SW 1271 (cell line): ENCODE measurements around the gene WT1.

Experiments
- DNase-seq, 2 experiments: peaks; one replicate each; lab custom pipeline; 2025; lab: John Stamatoyannopoulos, UW

Gene WT1

DNA sequence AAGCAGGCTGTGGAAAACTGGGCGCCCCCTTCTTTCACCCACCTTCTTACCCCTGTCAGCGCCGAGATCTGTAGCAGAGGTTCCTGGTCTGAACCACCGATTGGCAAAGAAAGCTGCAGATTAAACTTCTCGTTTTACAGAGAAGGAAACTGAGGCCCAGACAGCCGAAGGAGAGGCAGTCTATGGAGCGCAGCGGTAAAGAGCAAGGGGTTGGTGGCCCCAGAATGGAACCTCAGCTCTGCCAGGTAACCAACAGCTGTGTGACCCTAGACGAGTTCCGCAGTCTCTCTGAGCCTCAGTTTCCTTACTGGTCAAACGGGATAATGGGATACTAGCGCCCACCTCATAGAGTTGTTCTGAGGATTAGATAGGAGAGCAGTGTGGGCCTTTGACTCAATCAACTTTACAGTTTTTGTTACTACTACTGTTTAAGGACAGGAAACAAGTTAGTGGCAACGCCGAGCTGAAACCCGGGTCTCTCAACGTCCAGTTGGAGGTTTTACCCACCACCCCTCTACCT is 3.1 kb upstream of the WT1 start:
- no peak for DNase-seq

DNA sequence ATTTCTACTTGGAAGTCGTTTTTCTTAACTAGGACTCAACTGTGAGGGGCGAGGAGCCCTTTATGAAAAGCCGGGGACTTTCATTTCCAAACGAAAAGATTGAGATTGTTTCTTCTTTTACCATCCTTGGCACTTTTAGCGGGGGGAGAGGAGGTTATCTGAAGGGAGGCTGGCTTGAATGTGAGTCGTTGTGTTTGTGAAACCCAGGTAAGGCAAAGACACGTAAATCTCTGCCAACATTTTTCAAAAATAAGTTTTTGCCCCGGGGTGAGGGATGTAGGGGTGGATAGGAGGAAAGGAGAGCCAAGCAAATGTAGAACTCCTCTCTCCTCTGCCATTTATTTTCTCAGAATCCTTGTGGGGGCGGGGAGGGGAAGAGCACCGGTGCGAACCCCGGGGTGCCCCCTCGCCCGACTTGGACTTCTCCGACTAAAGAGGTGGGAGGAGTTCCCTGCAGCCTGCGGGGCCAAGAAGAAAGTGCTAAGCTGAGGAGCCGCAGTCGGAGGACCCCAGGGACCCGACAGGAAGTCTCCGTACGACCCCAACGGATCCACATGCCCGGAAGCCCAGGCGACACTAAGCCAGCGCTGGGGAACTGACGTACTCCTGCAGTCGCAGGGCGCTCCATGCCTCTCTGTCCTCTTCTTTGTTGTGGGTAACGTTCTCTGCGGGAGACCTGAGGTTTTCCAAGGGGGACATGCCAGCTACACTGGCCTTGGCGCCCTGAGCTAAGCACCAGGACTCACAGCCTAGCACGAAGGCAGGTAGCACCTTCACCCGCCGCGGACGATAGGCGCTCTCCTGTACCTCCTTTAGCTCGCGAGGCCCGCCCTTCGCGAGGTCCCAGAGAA is 2.4 kb upstream of the WT1 start:
- DNase-seq = no peak

DNA sequence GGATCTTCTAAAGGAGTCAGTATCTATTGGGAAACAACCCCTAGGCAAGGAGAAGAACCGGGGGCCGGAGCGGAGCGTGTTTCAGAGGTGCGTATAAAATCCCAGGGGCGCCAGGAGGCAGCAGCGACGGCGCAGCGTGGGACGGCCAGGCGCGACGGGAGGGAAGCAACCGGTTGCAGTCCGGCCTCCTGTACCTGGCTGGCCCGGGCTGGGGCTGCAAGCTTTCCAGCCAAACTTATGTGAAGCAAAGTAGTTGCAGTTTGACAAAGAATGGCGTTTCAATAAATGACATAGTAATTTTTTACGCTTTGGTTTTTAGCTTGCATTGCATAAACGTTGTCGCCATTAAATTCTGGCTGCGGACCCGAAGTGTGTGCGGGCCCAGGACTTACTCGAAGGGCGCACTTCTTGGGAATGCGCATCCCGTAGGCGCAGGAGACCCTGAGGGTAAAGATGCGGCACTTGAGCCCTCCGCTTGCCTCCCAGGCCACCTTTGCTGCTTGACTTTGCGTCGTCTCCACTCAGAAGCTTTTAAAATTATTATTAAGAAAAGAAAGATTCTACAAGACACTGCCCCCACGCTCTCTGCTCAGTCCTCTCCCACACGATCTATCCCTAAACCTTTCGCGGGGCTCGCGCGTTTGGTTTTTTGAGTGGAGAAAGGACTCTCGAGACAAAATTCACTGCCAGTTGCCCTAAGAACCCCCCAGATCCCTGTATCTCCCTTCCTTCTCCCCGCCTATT is 1.6 kb upstream of the WT1 start:
- DNase-seq = no peak

DNA sequence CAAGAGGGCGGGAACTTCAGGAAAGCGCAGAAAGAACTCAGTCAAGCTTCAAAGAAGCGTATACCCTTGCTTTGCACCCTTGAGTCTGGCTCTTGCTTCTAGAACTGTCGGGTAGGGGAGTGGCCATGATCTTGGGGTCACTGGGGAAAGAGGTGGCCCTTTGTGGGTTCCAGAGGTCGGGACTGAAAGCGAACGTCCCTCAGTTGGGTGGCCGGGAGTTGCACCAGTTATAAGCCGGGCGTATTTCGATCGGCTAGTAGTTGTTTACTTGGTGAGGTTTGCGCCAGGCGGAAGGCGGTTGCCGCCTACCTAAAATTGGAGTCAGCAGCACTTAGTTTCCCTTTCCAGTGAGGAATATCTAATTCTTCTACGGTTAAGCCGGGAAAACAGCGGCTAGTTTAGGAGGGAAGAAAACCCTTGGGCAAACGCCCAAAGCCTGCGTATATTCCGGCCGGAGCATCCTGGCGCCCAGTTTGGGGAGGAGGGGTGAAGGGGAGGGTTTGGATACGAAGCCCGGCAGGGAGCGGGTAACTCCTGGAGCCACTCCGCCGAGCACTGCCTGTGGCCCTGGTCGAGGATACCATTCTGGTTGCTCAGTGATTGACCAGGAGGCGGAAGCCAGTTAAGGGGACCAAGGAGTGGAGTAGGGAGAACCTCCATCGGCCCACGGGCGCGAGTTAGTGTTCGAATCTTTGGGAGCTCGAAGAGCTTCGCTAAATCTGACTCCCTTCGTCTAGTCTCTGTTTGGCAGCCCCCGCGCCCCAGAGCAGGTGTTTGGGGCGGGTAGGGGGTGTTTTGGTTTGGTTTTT is 807 bp upstream of the WT1 start:
- no peak for DNase-seq

DNA sequence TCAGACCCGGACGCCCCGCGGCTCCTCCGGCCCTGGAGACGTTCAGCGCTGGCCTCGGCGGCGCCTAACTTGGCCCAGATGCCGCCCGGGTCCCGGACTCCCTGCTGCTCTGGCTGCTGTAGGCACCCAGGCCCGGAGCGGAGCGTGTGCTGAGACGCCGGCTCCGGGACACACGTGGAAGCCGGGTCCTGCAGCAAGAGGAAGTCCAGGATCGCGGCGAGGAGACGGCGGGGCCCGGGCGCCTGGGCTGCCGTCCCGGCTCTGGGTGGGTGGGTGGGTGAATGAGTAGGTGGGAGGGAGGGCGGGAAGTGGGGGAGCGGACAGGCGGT is 223 bp downstream of the WT1 start:
- DNase-seq = no peak

DNA sequence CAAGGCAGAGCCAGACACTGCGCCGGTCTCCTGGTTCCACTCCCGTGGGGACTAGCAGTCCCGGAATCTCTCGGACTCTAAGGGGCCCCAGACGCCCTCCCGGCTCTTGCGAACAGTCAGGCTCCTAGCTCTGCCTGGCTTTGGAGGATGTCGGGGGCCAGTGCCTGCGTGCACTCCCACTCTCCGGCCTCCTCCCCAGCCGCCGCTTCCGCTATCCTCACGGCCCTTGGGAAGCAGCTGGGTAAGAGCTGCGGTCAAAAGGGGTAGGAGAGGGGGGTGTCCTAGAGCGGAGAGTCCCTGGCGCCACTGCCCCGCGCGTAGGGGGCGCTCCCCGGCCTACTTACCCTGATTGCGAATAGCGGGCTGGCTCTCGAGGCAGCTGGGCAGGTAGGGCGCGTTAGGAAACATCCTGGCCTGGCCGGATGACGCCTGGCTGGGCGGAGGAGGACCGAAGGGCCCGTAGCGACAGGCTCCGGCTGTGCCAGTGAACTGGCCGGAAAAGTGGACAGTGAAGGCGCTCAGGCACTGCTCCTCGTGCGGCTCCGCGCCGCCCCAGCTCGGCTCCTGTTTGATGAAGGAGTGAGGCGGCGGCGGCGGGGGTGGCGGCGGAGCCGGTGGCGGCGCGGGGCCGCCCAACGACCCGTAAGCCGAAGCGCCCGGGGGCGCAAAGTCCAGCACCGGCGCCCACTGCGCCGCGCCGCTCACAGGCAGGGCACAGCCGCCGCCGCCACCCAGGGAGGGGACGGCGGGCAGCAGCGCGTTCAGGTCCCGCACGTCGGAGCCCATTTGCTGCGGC is 785 bp downstream of the WT1 start:
- DNase-seq = peak in 1 of 2 experiments; percentile 72

DNA sequence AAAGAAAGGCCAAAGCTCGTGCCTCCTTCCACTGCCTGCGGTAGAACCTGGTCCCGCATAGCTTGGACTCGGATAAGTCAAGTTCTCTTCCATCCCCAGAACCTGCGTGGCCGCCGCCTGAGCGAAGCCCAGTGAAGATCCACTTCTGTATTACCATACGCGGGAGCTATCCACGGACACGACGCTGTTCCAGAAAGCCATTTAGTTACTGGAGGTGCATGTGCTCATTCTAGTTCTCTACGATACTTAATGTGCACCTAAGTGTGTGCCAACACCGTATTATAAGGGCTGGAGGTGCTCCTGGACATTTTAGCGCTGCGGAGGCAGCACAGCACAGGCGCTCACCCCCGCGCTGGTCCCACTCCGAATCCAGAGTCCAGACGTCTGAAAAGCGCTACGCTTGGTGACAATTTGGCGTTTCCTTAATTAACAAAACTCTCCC is 1.4 kb downstream of the WT1 start:
- DNase-seq = no peak

DNA sequence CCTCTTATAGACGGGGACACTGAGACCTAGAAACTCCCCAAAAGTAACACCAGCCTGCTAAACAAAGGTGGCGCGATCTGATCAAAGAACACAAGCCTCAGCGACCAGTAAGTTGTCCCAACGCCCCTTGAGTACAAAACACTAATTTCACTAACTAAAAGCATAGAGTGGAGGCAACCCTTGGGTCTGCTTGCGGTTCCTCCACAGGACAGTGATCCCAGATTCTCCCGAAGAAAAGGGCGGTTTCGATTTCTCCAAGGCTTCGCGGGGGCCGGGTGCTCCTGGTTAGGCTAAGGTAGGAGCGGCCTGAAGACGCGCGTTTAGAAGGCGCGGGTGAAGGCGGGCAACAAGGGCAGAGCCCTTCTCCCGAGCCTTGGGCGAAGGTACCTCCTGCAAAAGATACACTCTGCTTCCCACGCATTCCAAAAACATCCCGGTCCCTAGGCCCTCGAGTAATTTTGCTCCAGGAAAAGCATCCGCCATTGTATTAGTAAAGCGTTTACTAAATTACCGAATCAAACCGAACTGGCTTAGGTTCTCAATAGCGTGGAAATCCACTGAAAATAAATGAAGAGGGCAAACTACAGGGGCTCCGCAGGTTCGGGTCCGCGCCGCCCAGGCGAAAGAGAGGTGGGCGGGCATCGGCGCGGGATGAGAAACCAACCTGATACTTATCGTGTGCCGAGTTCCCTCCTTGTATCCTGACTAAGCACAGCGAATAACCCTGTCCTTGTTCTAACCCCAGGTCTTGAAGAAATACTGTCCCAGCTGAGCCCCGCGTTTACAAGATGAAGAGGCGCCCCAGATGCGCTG is 2.0 kb downstream of the WT1 start:
- no peak for DNase-seq

DNA sequence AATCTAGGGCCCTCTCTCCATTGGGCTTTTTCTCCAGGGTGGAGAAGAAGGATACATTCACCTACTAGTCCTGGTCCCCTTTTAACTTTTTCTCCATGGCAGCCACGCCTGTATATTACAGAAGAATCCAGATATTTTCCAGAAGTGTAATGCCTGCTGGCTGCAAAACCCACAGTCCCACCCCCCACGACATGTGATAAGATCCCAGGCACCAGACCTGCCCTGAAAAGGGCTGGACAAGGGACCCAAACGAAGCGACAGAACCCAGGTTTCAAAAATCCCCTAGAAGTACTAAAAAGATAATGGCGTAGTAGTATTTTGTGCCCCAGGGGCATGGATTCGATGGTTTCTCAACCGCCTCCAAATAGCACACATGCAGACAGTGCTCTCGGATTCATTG is 2.8 kb downstream of the WT1 start:
- no peak for DNase-seq

DNA sequence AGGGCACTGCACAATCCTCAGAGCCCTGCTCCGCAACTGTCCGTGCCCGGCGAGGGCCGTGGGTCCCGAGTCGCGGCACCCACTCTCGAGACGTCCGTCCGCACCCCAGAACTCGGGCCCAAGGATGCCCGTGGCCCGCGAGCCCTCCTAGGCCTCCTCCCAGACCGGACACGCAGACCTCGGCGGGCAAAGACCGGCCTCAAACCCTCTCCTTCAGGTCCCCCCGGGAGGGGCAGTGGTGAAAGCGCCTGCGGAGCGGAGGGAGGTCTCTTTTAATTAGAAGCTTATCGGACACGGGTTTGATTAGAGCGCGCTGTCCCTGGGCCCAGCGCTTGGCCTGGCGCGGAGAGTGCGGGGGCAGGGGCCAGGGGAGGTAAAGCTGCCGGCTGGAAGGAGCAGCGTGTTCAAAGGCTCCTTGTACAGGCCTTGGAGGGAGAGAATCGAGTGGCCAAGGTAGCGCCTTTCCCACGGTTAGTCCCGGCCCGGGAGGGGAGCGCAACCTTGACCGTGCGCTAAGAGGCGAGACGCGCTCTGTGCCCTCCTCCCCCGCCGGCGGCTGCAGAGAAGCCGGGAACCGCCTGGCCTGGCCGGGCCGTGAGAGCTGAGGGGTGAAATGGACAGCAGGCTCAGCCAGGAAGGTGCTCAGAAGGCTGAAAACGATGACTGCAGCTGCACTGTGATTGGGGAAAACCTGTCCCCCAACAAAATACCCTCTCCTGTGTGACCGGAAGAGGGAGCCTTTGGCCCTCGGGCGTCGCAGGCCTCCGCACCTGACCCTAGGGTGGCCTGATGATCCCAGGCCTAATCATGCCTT is 4.6 kb downstream of the WT1 start:
- no peak for DNase-seq

DNA sequence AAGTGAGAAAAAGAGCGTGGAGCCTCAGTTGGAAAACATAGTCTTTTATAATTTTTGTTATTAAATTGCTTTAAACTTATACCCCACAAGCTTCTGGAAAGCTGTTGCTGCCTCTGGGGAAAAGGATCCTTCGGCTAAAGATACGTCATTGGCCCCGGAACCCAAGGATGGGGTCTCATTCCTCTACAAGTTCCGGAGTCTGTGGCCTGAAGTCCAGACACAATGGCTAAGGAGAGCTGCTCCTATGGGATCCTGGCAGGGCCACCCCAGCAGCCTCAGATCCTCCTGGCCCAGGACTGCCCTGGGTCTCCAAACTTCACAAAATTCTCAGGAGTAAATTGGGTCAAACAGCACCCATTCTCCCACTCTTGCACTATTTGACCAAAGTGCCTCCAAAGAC is 5.9 kb downstream of the WT1 start:
- no peak for DNase-seq

DNA sequence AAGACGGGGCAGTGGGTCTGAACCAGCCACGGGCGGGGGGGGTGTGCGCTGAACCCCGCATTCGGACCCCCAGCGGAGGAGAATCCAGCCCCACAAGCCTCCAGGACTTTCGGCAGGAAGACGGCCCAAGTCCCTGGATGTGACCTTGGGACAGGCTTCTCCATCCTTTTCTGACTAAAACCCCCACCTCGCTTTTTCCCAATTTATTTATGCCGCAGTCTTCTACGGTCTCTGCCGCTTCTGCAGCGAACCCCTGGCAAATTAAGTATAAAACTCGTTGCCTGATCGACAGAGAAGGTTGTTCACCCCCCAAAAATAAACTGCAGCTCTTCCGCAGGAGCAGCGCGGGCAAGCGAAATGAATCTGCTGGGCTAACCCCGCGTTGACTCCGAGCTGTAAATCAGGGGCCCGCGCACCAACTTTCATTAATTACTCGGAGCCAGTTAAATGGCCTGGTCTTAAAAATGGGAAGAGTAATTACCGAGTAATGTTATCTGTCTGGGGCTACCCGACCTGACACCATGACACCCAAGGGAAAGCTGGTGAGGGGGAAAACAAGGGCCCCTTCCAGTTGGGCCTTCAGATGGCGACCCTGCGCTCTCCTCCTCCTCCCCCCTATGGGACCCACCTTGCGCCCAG is 6.6 kb downstream of the WT1 start:
- DNase-seq = no peak

DNA sequence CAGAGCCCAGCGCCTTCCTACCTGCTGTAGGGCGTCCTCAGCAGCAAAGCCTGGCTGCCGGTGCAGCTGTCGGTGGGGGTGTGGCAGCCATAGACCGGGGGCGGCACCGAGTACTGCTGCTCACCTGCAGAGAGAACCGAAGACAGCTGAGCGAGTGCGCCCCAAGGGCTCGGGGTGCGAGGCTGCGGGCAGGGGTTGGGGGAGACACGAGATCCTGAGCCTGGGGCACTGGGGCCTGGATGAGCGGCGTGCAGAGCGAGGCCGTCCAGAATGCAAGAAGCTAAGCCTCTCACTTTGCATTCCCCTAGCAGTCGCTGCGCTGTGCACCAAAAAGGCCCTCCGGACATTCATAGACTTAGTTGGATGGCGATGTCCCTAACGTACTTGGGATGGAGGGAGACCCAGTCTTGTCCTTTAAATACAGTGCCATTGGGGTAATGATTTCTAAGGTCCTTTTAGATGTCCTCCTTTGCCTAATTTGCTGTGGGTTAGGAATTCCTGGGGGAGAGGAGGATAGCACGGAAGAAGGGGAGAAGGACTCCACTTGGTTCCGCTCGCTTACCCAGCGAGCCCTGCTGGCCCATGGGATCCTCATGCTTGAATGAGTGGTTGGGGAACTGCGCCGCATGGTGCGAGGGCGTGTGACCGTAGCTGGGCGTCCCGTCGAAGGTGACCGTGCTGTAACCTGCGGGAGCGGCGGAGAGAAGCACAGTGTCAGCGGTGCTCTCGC is 7.2 kb downstream of the WT1 start:
- no peak for DNase-seq

DNA sequence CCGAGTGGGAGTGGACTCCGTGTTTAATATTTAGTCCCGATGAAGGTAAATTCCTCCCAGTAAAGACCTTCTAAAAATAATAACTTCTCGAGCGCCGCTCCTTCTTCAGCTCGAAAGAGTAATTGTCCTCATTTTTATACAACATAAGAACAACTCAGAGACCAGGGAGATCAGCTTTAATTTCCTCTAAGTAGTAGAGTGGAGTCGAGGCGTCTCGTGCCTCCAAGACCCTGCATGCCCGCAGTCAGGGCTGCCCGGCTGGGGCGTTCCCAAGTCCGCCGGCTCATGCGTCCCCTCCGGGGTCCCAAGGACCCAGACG is 7.8 kb downstream of the WT1 start:
- DNase-seq = no peak

DNA sequence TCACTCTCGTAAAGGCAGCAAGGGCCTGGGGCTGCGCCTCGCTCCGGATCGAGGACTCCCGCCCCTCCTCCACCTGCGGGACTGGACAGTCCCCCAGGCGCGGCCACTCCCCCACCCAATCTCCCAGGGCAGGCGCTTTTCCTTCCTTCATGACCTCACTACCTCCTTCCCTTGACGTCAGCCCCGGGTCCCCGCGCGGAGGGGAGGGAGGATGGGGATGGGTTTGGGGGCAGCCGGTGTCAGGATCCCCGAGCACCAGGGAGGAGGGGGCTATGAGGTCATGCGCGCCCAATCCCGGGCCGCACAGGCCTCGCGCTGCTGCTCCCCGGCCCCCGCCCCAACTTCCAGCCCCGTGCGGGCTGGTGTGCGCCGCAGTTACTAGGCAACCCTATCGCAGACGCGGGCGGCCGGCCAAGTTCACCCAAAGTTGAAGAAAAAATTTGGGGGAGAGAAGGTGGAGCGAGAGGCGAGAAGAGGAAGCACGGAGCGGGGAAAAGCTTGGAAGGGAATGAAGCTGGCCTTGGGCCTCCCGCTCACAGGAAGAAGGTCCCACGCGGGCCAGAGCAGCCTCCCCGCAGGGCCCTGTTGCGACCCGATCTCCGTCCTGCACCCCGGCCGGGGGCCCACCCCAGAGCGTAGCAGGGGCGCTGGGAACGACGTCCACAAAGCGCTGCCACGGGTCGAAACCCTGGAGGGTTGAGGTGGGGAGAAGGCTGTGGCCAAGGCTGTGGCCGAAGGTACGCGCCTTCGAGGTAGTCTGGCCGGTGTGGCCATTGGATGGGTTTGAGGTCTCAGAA is 8.3 kb downstream of the WT1 start:
- no peak for DNase-seq

DNA sequence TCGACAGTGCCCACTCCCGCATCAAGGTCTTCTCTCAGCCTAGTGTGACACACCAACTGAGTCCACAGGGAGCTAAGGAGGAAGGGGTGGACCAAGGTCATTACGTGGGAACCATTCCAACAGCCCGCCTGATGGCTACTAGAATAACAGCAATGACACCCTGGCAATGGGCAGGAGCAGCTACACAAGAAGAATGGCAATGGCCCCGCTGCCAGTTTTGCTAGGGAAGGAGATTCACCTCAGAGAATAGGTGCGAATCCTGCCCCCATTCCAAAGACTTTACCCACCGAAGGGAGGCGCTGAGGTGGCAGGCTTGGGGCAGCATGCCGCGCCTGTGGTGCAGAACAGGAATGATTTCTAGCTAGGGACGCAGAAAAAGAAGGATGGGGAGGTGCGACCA is 9.1 kb downstream of the WT1 start:
- no peak for DNase-seq

DNA sequence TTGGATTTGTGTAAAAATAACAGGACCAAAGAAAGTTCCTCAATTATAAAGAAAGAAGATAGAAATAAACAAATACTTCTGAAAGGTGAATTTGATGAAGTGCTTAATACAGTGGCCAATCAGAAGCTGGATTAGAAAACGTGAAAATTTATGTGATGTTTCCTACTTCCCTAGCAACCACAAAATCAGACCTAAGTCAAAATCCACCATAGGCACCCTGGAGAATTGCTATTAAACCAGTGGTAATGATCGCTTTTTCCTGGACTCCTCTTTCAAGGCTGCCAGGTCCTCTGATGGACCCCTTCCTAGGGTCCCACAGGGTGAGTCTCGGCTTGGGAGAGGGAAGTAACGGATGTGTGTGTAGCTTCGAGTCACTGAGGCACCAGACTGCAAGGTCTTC is 9.6 kb downstream of the WT1 start:
- no peak for DNase-seq

DNA sequence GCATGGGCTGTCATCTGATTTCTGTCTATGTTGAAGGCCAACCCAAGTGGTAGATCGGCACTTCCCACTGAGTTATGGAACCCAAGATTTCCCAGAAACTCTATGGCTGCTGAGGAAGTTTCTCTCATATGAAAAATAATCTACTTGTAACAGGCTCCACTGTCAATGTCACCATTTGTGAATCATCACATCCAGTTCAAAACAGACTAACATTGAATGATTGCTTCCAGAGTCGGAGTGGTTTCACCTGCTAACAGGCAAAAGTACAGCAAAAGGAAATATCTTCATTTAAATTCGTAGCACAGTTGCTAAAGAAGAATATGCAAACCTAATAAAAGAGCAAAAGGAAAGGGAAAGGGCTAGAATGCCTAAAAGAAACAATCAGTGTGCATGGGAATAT is 12.8 kb downstream of the WT1 start:
- DNase-seq = no peak
